Duodenal mucosa (tissue), 2 donors: ENCODE data around the gene USP9X.
"Not testable (repeated sequence)": the region's sequence is repeated elsewhere in the genome, so short reads cannot be mapped to it uniquely, and the experiment has no call there.

ENCODE experiments used
- H3K27ac ChIP-seq: one replicate; pipeline ENCODE4 v1.7.0; 2013; ENCODE audit warnings: low read depth, low read length
- H3K27me3 ChIP-seq, 2 donors: one replicate each; pipeline ENCODE4 v1.7.0; 2013; ENCODE audit warnings: low read length in 2 of 2, control low read depth in 1 of 2; ENCODE audit not compliant: insufficient read depth in 2 of 2, control insufficient read depth in 1 of 2
- H3K36me3 ChIP-seq, 2 donors: one replicate each; pipeline ENCODE4 v1.7.0; 2013; ENCODE audit warnings: low read length in 2 of 2, control low read depth in 1 of 2; ENCODE audit not compliant: insufficient read depth in 2 of 2, control insufficient read depth in 1 of 2
- H3K4me1 ChIP-seq, 2 donors: one replicate each; pipeline ENCODE4 v1.7.0; 2013; ENCODE audit warnings: low read length in 2 of 2, control low read depth in 1 of 2; ENCODE audit not compliant: insufficient read depth in 2 of 2, control insufficient read depth in 1 of 2
- H3K4me3 ChIP-seq, 2 donors: one replicate each; pipeline ENCODE4 v1.7.0; 2013; ENCODE audit warnings: low read length in 2 of 2, low read depth in 1 of 2
- H3K9ac ChIP-seq, 2 donors: one replicate each; pipeline ENCODE4 v1.7.0; 2013; ENCODE audit warnings: low read length in 2 of 2, low read depth in 1 of 2
- H3K9me3 ChIP-seq, 2 donors: one replicate each; pipeline ENCODE4 v1.7.0; 2013; ENCODE audit warnings: low read length in 2 of 2, control low read depth in 1 of 2; ENCODE audit not compliant: control insufficient read depth in 1 of 2

USP9X gene

DNA sequence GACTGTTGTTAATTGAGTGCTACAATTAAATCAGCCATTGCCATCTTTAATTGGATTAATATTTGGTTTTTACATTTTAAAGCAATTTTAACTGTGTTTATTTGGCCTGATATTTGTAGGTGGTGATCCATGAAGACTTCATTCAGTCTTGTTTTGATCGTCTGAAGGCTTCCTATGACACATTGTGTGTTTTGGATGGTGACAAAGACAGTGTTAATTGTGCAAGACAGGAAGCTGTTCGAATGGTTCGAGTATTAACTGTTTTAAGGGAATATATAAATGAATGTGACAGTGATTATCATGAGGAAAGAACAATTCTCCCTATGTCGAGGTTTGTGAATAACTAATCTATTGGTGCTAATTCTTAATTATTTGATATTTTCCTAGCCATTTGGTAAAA is 82.6 kb downstream of the USP9X start:
- no peaks in the 10 kb centered on the region for H3K27me3 ChIP-seq
- H3K9ac ChIP-seq: no peak overlapping the region
- no peak overlapping the region for H3K4me3 ChIP-seq
- H3K27ac ChIP-seq: no peak overlapping the region
- H3K4me1 ChIP-seq: no peaks in the 10 kb centered on the region
- peaks cover 0 to 38% of the 10 kb centered on the region in 2 donors for H3K36me3 ChIP-seq
- H3K9me3 ChIP-seq: no peaks in the 10 kb centered on the region

- H3K9ac ChIP-seq: no peak overlapping the region
- peaks cover 0 to 28% of the 10 kb centered on the region in 2 donors for H3K36me3 ChIP-seq
- no peak overlapping the region for H3K27ac ChIP-seq
- H3K4me3 ChIP-seq: no peak overlapping the region
- peaks cover 6 to 14% of the 10 kb centered on the region in 2 donors for H3K4me1 ChIP-seq
- H3K9me3 ChIP-seq: no peaks in the 10 kb centered on the region
- no peaks in the 10 kb centered on the region for H3K27me3 ChIP-seq
These were observed 91.0 kb downstream of the USP9X start for GRCh38 chrX:41176263-41176662.

DNA sequence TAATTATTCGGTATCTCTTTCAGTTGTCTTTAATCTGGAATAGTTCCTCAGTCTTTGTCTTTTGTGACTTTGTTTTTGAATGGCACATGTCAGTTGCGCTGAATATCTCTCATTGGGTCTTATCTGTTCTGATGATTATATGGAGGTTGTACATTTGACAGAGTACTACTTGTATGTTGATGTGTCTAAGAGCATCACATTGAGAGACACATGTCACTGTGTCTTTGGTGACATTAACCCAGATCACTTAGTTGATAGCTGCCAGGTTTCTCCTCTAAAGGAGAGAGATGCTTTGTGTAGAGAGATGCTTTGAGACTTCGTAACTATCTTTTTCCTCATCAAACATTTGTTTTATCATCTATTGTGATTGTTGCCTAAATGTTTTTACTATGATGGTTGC is 92.1 kb downstream of the USP9X start:
- no peak overlapping the region for H3K27ac ChIP-seq
- peaks cover 0 to 32% of the 10 kb centered on the region in 2 donors for H3K36me3 ChIP-seq
- H3K27me3 ChIP-seq: no peaks in the 10 kb centered on the region
- H3K4me1 ChIP-seq: peaks cover 6 to 14% of the 10 kb centered on the region in 2 donors
- H3K9ac ChIP-seq: no peak overlapping the region
- no peaks in the 10 kb centered on the region for H3K9me3 ChIP-seq
- H3K4me3 ChIP-seq: no peak overlapping the region

DNA sequence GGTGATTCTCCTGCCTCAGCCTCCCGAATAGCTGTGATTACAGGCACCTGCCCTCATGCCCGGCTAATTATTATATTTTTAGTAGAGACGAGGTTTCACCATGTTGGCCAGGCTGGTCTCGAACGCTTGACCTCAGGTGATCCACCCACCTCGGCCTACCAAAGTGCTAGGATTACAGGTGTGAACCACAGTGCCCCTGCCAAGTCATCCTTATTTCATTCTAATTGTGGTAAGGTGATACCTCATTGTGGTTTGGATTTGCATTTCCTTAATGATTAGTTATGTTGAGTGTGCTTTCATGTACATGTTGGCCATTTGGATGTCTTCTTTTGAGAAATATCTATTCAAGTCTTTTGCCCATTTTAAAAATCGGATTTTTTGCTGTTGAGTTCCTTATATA is 93.0 kb downstream of the USP9X start:
- H3K9me3 ChIP-seq: no peaks in the 10 kb centered on the region
- no peak overlapping the region for H3K27ac ChIP-seq
- H3K9ac ChIP-seq: no peak overlapping the region
- no peaks in the 10 kb centered on the region for H3K27me3 ChIP-seq
- peaks cover 0 to 26% of the 10 kb centered on the region in 2 donors for H3K36me3 ChIP-seq
- H3K4me3 ChIP-seq: no peak overlapping the region
- peaks cover 6 to 14% of the 10 kb centered on the region in 2 donors for H3K4me1 ChIP-seq

DNA sequence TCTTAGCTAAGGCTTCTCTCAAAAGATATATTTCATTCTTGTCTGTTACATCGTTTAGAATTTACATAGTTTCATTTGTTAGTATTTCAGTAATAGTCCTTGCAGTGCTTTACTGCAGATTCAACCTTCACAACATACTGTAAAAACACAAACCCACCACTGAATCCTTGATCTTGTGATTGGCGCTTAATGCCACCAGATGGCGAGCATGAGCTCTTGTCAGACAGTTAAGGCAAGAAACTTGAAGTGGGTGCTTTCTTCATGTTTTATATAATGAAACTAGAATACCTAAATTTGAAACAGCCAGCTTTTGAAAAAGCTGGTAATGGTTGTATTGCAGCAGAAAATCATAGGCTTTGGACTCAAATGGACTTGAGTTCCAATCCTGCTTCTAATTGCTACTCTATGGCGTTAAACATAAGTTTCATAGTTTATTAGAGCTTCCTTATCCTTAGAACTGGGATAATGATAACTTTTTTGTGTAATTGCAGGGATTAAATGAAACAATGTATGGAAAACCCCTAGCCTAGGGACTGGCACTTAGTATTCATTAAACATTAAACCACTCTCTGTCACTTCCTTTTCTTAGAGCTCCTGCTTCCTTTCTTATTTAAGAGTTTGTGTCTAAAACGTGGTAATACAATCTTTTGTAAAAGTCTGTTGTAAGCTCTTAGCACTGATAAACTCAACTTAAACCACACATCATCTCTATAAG is 95.1 kb downstream of the USP9X start:
- peaks cover 8 to 14% of the 10 kb centered on the region in 2 donors for H3K36me3 ChIP-seq
- H3K27ac ChIP-seq: no peak overlapping the region
- H3K4me1 ChIP-seq: peaks cover 6 to 14% of the 10 kb centered on the region in 2 donors
- H3K9me3 ChIP-seq: no peaks in the 10 kb centered on the region
- H3K4me3 ChIP-seq: no peak overlapping the region
- H3K9ac ChIP-seq: no peak overlapping the region
- H3K27me3 ChIP-seq: no peaks in the 10 kb centered on the region

- Histone ChIP-seq H3K27ac (no peak overlapping the region), H3K27me3 (no peaks in the 10 kb centered on the region), H3K9me3 (no peaks in the 10 kb centered on the region), H3K4me3 (no peak overlapping the region), H3K9ac (no peak overlapping the region), H3K36me3 (peaks cover 20 to 36% of the 10 kb centered on the region in 2 donors), H3K4me1 (peaks cover 6 to 14% of the 10 kb centered on the region in 2 donors)
These were observed 99.1 kb downstream of the USP9X start for GRCh38 chrX:41184312-41184711.

DNA sequence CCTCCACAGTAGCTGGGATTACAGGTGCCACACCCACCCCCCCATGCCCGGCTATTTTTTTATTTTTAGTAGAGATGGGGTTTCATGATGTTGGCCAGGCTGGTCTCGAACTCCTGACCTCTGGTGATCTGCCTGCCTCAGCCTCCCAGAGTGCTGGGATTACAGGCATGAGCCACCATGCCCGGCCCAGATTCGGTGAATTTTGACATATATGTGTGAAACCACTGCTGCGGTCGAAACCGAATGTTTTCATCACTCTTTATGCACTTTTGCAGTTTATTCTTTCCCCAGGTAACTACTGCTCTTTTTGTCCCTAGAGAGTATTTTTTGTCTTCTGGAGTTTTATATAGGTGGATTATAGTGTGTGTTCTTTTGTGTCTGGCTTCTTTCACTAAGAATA is 101.7 kb downstream of the USP9X start:
- H3K4me3 ChIP-seq, H3K27me3 ChIP-seq, H3K27ac ChIP-seq, H3K4me1 ChIP-seq, H3K9me3 ChIP-seq, H3K9ac ChIP-seq: not testable (repeated sequence)
- peaks cover 25 to 39% of the 10 kb centered on the region in 2 donors for H3K36me3 ChIP-seq

GRCh38 chrX:41189156-41189555 is 103.9 kb downstream of the USP9X start:
- Histone ChIP-seq H3K9me3 (no peaks in the 10 kb centered on the region), H3K9ac (no peak overlapping the region), H3K36me3 (peaks cover 25 to 41% of the 10 kb centered on the region in 2 donors), H3K27ac (no peak overlapping the region), H3K4me1 (no peaks in the 10 kb centered on the region), H3K4me3 (no peak overlapping the region), H3K27me3 (no peaks in the 10 kb centered on the region)

- no peaks in the 10 kb centered on the region for H3K4me1 ChIP-seq
- H3K27ac ChIP-seq: no peak overlapping the region
- peaks cover 12 to 33% of the 10 kb centered on the region in 2 donors for H3K36me3 ChIP-seq
- no peak overlapping the region for H3K9ac ChIP-seq
- H3K9me3 ChIP-seq: no peaks in the 10 kb centered on the region
- no peaks in the 10 kb centered on the region for H3K27me3 ChIP-seq
- H3K4me3 ChIP-seq: no peak overlapping the region
These were observed 107.6 kb downstream of the USP9X start for GRCh38 chrX:41192880-41193279.

GRCh38 chrX:41198410-41198809 is 113.2 kb downstream of the USP9X start:
- no peaks in the 10 kb centered on the region for H3K27me3 ChIP-seq
- H3K36me3 ChIP-seq: peaks cover 14 to 36% of the 10 kb centered on the region in 2 donors

More at GRCh38 chrX:41198410-41198809, 113.2 kb downstream of the USP9X start:
- Histone ChIP-seq H3K4me1 (no peaks in the 10 kb centered on the region), H3K4me3 (no peak overlapping the region), H3K27ac (no peak overlapping the region), H3K9ac (no peak overlapping the region), H3K9me3 (no peaks in the 10 kb centered on the region)
